ENCODE measurements around the gene STAT4. TPM values are rescaled to one million over a fixed set of nuclear protein-coding genes. Genes with fewer than 3 reads are reported as not detected.

The STAT4 gene, protein sequence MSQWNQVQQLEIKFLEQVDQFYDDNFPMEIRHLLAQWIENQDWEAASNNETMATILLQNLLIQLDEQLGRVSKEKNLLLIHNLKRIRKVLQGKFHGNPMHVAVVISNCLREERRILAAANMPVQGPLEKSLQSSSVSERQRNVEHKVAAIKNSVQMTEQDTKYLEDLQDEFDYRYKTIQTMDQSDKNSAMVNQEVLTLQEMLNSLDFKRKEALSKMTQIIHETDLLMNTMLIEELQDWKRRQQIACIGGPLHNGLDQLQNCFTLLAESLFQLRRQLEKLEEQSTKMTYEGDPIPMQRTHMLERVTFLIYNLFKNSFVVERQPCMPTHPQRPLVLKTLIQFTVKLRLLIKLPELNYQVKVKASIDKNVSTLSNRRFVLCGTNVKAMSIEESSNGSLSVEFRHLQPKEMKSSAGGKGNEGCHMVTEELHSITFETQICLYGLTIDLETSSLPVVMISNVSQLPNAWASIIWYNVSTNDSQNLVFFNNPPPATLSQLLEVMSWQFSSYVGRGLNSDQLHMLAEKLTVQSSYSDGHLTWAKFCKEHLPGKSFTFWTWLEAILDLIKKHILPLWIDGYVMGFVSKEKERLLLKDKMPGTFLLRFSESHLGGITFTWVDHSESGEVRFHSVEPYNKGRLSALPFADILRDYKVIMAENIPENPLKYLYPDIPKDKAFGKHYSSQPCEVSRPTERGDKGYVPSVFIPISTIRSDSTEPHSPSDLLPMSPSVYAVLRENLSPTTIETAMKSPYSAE
- total RNA-seq, result 1.7 and 11.6 TPM in 2 replicates

DNA sequence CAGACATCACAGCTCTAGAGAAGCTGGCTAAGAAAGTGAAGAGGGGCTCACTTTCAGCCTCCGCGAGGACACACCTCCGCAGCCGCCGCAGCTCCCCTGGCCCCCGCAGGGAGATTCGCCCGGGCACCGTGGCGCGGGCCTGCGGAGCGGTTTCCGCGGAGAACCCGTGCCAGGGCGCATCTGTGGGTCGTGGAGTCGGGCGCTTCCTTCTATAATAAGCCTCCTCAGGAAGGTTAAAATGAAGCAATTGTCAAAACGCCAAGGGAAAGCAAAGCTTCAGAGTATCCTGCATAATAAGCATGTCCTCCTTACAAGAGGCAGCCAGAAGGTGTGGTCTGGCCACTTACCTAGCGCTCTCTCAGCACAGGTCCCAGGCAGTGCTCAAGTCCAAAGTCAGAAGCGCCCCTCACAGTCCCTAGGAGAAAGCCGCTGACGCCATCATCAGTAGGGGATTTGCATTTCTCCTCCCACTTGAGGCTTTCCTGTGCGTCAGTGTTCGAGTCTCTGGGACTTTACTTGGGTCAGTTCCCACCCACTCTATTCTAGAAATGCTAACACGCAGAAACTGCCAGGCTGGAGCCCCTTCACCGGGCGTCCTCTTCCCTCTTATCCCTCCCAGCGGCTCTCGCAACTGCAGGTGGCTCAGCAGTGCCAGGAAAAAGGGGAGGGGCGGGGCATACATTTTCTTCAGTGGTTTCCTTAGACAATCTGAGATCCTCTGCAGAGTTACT lies at the start of gene STAT4:
Gene STAT4, minus strand, starts transcription at position 395 of the 731 bp plus-strand sequence. CDS start 2,791 bp downstream, outside the sequence.

DNA sequence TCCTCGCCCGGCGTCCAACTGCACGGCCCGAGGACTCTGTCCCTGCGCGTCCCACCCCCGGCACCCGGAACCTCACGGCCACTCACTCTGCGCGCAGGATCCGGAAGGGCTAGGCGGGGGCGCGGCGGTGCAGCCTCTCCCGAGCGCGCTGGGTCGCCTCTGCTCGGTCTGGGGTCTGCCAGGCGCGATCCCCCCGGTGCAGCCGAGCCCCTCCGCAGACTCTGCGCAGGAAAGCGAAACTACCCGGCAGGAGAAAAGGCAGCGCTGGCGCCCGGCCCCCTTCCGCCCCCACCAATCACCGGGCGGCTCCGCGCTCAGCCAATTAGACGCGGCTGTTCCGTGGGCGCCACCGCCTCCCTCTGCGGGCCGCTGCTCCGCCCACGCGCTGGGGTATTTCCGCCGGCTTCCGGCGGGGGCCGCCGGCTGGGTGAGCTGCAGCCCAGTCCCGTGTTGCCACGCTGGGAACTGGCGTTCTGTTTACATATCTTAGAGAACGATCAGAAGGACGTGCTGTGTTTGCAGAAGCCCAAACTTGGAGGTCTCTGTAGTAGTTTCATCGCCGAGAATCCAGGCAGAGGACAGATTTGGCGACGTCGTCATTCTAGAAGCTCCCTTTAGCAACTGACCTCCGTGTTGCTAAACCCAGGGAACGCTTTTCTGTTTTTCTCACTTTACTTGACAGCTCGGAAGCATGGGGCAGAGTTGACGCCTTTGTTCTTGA lies 136.7 kb downstream of the STAT4 start, which contains the start of gene STAT1:
Gene STAT1, minus strand, starts transcription at position 240 of the 721 bp plus-strand sequence. CDS start 4,168 bp downstream, outside the sequence.

Other genes with a start within 250 kb of the STAT4 start
- gene STAT1, start 136.8 kb downstream of the STAT4 start, total RNA-seq, result 202 and 260 TPM in 2 replicates
- 241 and 418 TPM in 2 replicates for gene MYO1B, start 94.4 kb upstream of the STAT4 start, total RNA-seq